ENCODE measurements around the gene NUDT16L1. TPM values are rescaled to one million over a fixed set of nuclear protein-coding genes. Genes with fewer than 3 reads are reported as not detected.

NUDT16L1 gene
- total RNA-seq, 4 donors from 2014 or later: 19.9 to 32.7 (median 24.6) TPM

- H3K36me3 ChIP-seq: peaks cover 8% of the 10 kb centered on the region
- peaks cover 17% of the 10 kb centered on the region for H3K4me1 ChIP-seq
- H3K9me3 ChIP-seq: no peaks in the 10 kb centered on the region
- H3K27ac ChIP-seq: no peak overlapping the region
- 77% methylated on average over 5 of the region's 13 CpGs for WGBS
- no peak for DNase-seq (ENCODE audit: low spot score in 2 of 2)
- no peaks in the 10 kb centered on the region for H3K27me3 ChIP-seq
- TF ChIP-seq CTCF (IDR thresholded peaks at IDR 0.05): no peak
- no peak for TF ChIP-seq POLR2A (IDR thresholded peaks at IDR 0.05)
- TF ChIP-seq EP300 (IDR thresholded peaks at IDR 0.05): no peak
- TF ChIP-seq POLR2AphosphoS5 (IDR thresholded peaks at IDR 0.05): no peak
- H3K4me3 ChIP-seq: no peak overlapping the region
Measured at GRCh38 chr16:4744555-4745273, 51.4 kb downstream of the NUDT16L1 start.

GRCh38 chr16:4745274-4745569 is 51.9 kb downstream of the NUDT16L1 start:
- Histone ChIP-seq H3K9me3 (no peaks in the 10 kb centered on the region), H3K27ac (no peak overlapping the region), H3K36me3 (peaks cover 13% of the 10 kb centered on the region), H3K4me1 (peaks cover 17% of the 10 kb centered on the region), H3K27me3 (no peaks in the 10 kb centered on the region), H3K4me3 (no peak overlapping the region)
- WGBS: 77% methylated on average over 3 of the region's 3 CpGs
- DNase-seq (ENCODE audit: low spot score in 2 of 2): no peak
- TF ChIP-seq EP300 (IDR thresholded peaks at IDR 0.05) (no peak), CTCF (IDR thresholded peaks at IDR 0.05) (no peak), POLR2A (IDR thresholded peaks at IDR 0.05) (no peak)

Other genes starting within 250 kb of the NUDT16L1 start
- gene NMRAL1, start 218.9 kb upstream of the NUDT16L1 start, total RNA-seq: 10 to 100 TPM; 52.7 to 72.3 (median 61.6) TPM
- gene HMOX2, start 217.2 kb upstream of the NUDT16L1 start, total RNA-seq: 10 to 100 TPM; 43.6 to 64.3 (median 52.7) TPM
- 10 to 100 TPM; 14.7 to 30.0 (median 21.3) TPM for gene CDIP1, start 154.8 kb upstream of the NUDT16L1 start, total RNA-seq
- 1 to 10 TPM in 1 of 4 donors, under 1 TPM in 3; 0.15 to 1.2 (median 0.33) TPM for gene C16orf96, start 137.2 kb upstream of the NUDT16L1 start, total RNA-seq
- 10 to 100 TPM; 11.5 to 29.7 (median 15.2) TPM for gene UBALD1, start 78.7 kb upstream of the NUDT16L1 start, total RNA-seq
- 10 to 100 TPM; 30.8 to 58.2 (median 44.8) TPM for gene MGRN1, start 68.7 kb upstream of the NUDT16L1 start, total RNA-seq
- 10 to 100 TPM; 11.5 to 36.5 (median 20.0) TPM for gene ANKS3, start 40.7 kb downstream of the NUDT16L1 start, total RNA-seq
- 1 to 10 TPM in 2 of 4 donors, under 1 TPM in 1, not detected in 1; 0.36 to 1.7 (median 1.4) TPM for gene DNAAF8, start 41.0 kb downstream of the NUDT16L1 start, total RNA-seq
- gene ZNF500, start 73.6 kb downstream of the NUDT16L1 start, total RNA-seq: 10 to 100 TPM in 2 of 4 donors, 1 to 10 TPM in 2; 7.9 to 17.6 (median 12.4) TPM
- not detected for gene SEPTIN12, start 94.8 kb downstream of the NUDT16L1 start, total RNA-seq
- gene SMIM22, start 101.8 kb downstream of the NUDT16L1 start, total RNA-seq: 10 to 100 TPM in 3 of 4 donors, not detected in 1; 10.1 to 20.9 (median 18.7) TPM
- gene ROGDI, start 109.1 kb downstream of the NUDT16L1 start, total RNA-seq: 10 to 100 TPM in 3 of 4 donors, 1 to 10 TPM in 1; 9.8 to 16.1 (median 12.2) TPM
- gene GLYR1, start 153.7 kb downstream of the NUDT16L1 start, total RNA-seq: 10 to 100 TPM; 42.2 to 76.0 (median 50.7) TPM
- gene UBN1, start 153.9 kb downstream of the NUDT16L1 start, total RNA-seq: 10 to 100 TPM; 25.7 to 43.9 (median 38.6) TPM
- 100 to 1,000 TPM; 304 to 377 (median 350) TPM for gene PPL, start 243.6 kb downstream of the NUDT16L1 start, total RNA-seq